ENCODE measurements around the gene BCAS1.

DNA sequence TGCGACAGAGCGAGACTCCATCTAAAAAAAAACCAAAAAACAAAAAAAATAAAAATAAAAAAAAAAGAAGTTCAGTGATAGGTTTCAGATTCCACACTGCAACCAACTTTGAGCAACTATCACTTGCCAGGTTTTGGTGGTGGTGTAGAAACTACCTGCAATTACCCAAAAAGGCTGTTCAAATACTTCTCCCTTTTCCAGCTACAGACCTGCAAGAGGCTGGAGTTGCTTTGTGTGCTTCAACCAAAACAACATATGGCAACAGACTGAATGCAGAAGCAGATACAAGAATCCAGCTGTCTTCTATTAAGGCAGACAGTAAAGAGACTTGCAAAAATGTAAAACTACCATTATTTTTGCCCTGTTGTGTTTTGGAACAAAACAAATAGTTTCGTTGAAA, 9.3 kb upstream of the BCAS1 start:
- TF ChIP-seq, protein P1, sequence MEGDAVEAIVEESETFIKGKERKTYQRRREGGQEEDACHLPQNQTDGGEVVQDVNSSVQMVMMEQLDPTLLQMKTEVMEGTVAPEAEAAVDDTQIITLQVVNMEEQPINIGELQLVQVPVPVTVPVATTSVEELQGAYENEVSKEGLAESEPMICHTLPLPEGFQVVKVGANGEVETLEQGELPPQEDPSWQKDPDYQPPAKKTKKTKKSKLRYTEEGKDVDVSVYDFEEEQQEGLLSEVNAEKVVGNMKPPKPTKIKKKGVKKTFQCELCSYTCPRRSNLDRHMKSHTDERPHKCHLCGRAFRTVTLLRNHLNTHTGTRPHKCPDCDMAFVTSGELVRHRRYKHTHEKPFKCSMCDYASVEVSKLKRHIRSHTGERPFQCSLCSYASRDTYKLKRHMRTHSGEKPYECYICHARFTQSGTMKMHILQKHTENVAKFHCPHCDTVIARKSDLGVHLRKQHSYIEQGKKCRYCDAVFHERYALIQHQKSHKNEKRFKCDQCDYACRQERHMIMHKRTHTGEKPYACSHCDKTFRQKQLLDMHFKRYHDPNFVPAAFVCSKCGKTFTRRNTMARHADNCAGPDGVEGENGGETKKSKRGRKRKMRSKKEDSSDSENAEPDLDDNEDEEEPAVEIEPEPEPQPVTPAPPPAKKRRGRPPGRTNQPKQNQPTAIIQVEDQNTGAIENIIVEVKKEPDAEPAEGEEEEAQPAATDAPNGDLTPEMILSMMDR (conservative IDR thresholded peaks at IDR 0.05), result no peak
- TF ChIP-seq EZH2 (IDR thresholded peaks at IDR 0.05; ENCODE audit: low read depth), result no peak
